HCT116 (cell line): ENCODE measurements around the gene TIAM2. TPM values are rescaled to one million over a fixed set of nuclear protein-coding genes. Genes with fewer than 3 reads are reported as not detected.

Experiments
- ATAC-seq: fragments of 200-7000 bp; cut with Tn5 transposase; 2 replicates; pipeline ENCODE4 v1.9.1; 2020; ENCODE audit warnings: mild to moderate bottlenecking, moderate library complexity
- BruUV-seq: library from RNA; stranded (reverse); fragments of 400-500 nt; replicated peaks from 2 replicates; lab custom pipeline; 2021; lab: Mats Ljungman, UMichigan
- CTCF ChIA-PET: fragments of 300-600 bp; sonication (Branson Sonifier 250); formaldehyde crosslinking; loops from one replicate; lab custom pipeline; 2021; ENCODE audit warnings: antibody characterized with exemption; lab: Charles Lee
- POLR2A ChIA-PET: fragments of 300-600, 350-600 bp; sonication (Branson Sonifier 250); formaldehyde crosslinking; loops from one replicate; lab custom pipeline; 2021; ENCODE audit warnings: antibody characterized with exemption; lab: Charles Lee
- RAD21 ChIA-PET, 2 experiments: fragments of 300-600 bp; sonication (Branson Sonifier 250); formaldehyde crosslinking; loops; one replicate each; lab custom pipeline; 2023; ENCODE audit warnings: low total read pairs in 2 of 2; ENCODE audit not compliant: uncharacterized antibody in 2 of 2, unreplicated experiment in 2 of 2, low non-redundant PET in 1 of 2; lab: Charles Lee
- DNase-seq: peaks from one replicate; pipeline ENCODE4 v3.0.0-alpha.2; 2010; ENCODE audit warnings: low read depth, low spot score
- H2AFZ ChIP-seq: fragments of 200-600 bp; shearing (Covaris generic), sonication (generic); 2 replicates; pipeline ENCODE4 v1.6.1; 2017; ENCODE audit warnings: low read depth, mixed run types, mixed read lengths, antibody characterized with exemption, low read length; ENCODE audit not compliant: poor library complexity, severe bottlenecking
- H3K27ac ChIP-seq: 2 replicates; pipeline ENCODE4 v1.5.1; 2012; ENCODE audit warnings: low read depth, low read length
- H3K27me3 ChIP-seq: fragments of 200-600 bp; sonication (generic); 2 replicates; pipeline ENCODE4 v1.6.1; 2016; ENCODE audit warnings: mixed run types, low read length, mixed read lengths; ENCODE audit not compliant: insufficient read depth
- H3K36me3 ChIP-seq, 2 experiments: fragments of 200-500 bp in 1 of 2; fragments of 200-600 bp in 1 of 2; sonication (Bioruptor generic) in 1 of 2; sonication (generic) in 1 of 2; 2 replicates each; pipeline versions ENCODE4 v1.5.1 to v1.6.1; 2014 to 2016; ENCODE audit warnings: low read length in 2 of 2, inconsistent platforms in 1 of 2, mixed read lengths in 1 of 2, mixed run types in 1 of 2; ENCODE audit not compliant: insufficient read depth in 2 of 2, control insufficient read depth in 1 of 2
- H3K4me1 ChIP-seq, 2 experiments: fragments of 200-600 bp in 1 of 2; sonication (generic) in 1 of 2; 2 replicates each; pipeline versions ENCODE4 v1.5.1 to v1.6.1; 2012 to 2017; ENCODE audit warnings: low read length in 2 of 2, inconsistent platforms in 1 of 2, mild to moderate bottlenecking in 1 of 2, mixed read lengths in 1 of 2, mixed run types in 1 of 2, moderate library complexity in 1 of 2; ENCODE audit not compliant: insufficient read depth in 2 of 2, control insufficient read depth in 1 of 2
- H3K4me2 ChIP-seq: fragments of 200-600 bp; sonication (generic); 2 replicates; pipeline ENCODE4 v1.6.1; 2017; ENCODE audit warnings: mixed run types, low read length, mixed read lengths
- H3K4me3 ChIP-seq, 2 experiments: fragments of 200-600 bp in 1 of 2; sonication (generic) in 1 of 2; replicated peaks in 1 of 2; 2 replicates each; pipeline ENCODE4 v1.5.1; 2011 to 2016; ENCODE audit warnings: low read length in 2 of 2, control low read depth in 1 of 2, low read depth in 1 of 2, mild to moderate bottlenecking in 1 of 2, mixed read lengths in 1 of 2, mixed run types in 1 of 2
- H3K79me2 ChIP-seq: fragments of 200-600 bp; sonication (generic); 2 replicates; pipeline ENCODE4 v1.6.1; 2017; ENCODE audit warnings: mild to moderate bottlenecking, mixed run types, low read length, moderate library complexity, mixed read lengths; ENCODE audit not compliant: insufficient read depth
- H3K9ac ChIP-seq: fragments of 200-600 bp; sonication (generic); 2 replicates; pipeline ENCODE4 v1.6.1; 2016; ENCODE audit warnings: low read length, mixed read lengths
- H3K9me2 ChIP-seq: fragments of 200-600 bp; sonication (generic), shearing (Covaris generic); 2 replicates; pipeline ENCODE4 v1.6.1; 2017; ENCODE audit warnings: mixed run types, mild to moderate bottlenecking, moderate library complexity; ENCODE audit not compliant: insufficient read depth
- H3K9me3 ChIP-seq, 2 experiments: fragments of 200-500 bp in 1 of 2; fragments of 200-600 bp in 1 of 2; sonication (Bioruptor generic) in 1 of 2; sonication (generic) in 1 of 2; 2 replicates each; pipeline ENCODE4 v1.6.1; 2014 to 2017; ENCODE audit warnings: low read length in 2 of 2, mixed read lengths in 2 of 2, inconsistent platforms in 1 of 2, low read depth in 1 of 2, mild to moderate bottlenecking in 1 of 2, mixed run types in 1 of 2, moderate library complexity in 1 of 2; ENCODE audit not compliant: control insufficient read depth in 1 of 2, insufficient read depth in 1 of 2
- H4K20me1 ChIP-seq: fragments of 200-600 bp; sonication (generic), shearing (Covaris generic); 2 replicates; pipeline ENCODE4 v1.6.1; 2017; ENCODE audit warnings: mixed run types, mild to moderate bottlenecking, moderate library complexity; ENCODE audit not compliant: insufficient read depth
- ATF3 ChIP-seq: IDR thresholded peaks from 2 replicates; pipeline ENCODE4 v1.6.1; 2012
- CEBPB ChIP-seq: IDR thresholded peaks from 2 replicates; pipeline ENCODE4 v1.6.1; 2012; ENCODE audit warnings: low read depth
- EGR1 ChIP-seq: IDR thresholded peaks from 2 replicates; pipeline ENCODE4 v1.6.1; 2012; ENCODE audit warnings: low read depth
- ELF1 ChIP-seq: IDR thresholded peaks from 2 replicates; pipeline ENCODE4 v1.6.1; 2012; ENCODE audit warnings: low read depth, borderline replicate concordance
- EZH2 ChIP-seq: fragments of 200-600 bp; sonication (generic); IDR thresholded peaks from 2 replicates; pipeline ENCODE4 v1.6.1; 2017; ENCODE audit warnings: antibody characterized with exemption, mixed run types
- FOSL1 ChIP-seq: IDR thresholded peaks from 2 replicates; pipeline ENCODE4 v1.6.1; 2012; ENCODE audit warnings: low read depth
- JUND ChIP-seq: IDR thresholded peaks from 2 replicates; pipeline ENCODE4 v1.6.1; 2012
- MAX ChIP-seq: IDR thresholded peaks from 2 replicates; pipeline ENCODE4 v1.6.1; 2012
- RAD21 ChIP-seq: IDR thresholded peaks from 2 replicates; pipeline ENCODE4 v1.6.1; 2012; ENCODE audit warnings: low read depth, mild to moderate bottlenecking
- TCF7L2 ChIP-seq: IDR thresholded peaks from 2 replicates; pipeline ENCODE4 v1.7.0; 2011; ENCODE audit warnings: borderline replicate concordance, inconsistent platforms; ENCODE audit not compliant: insufficient read depth, insufficient read length; ENCODE audit errors: extremely low read depth
- YY1 ChIP-seq: IDR thresholded peaks from 2 replicates; pipeline ENCODE4 v1.6.1; 2011; ENCODE audit warnings: low read length, low read depth, moderate library complexity, mild to moderate bottlenecking; ENCODE audit not compliant: insufficient replicate concordance; ENCODE audit errors: extremely low read depth
- ZFX ChIP-seq: fragments of 450-650 bp; IDR thresholded peaks from 2 replicates; pipeline ENCODE4 v1.6.1; 2017
- intact Hi-C: fragments of 100-400 bp; cut with micrococcal nuclease; formaldehyde crosslinking; loops from 2 replicates; pipeline ENCODE4 v1.10.0; 2022
- total RNA-seq: library from RNA; stranded (reverse); gene quantifications from one replicate; pipeline ENCODE4 v1.2.1, GENCODE V29; 2021; ENCODE audit not compliant: unreplicated experiment

TIAM2 gene
- total RNA-seq, 1 experiment from 2014 or later = 9.4 TPM

GRCh38 chr6:154960299-154960843 is 34.7 kb upstream of the TIAM2 start:
- DNase-seq (no peak), ATAC-seq (no peak)
- Histone ChIP-seq H3K9me2 (no peaks in the 10 kb centered on the region), H3K4me1 (peaks cover 6 to 12% of the 10 kb centered on the region in 2 experiments; a peak in 2 of 4 replicates), H3K4me2 (no peak overlapping the region), H3K4me3 (no peak overlapping the region), H2AFZ (no peak overlapping the region), H3K9me3 (no peaks in the 10 kb centered on the region), H3K9ac (no peak overlapping the region), H3K27me3 (no peaks in the 10 kb centered on the region), H4K20me1 (no peaks in the 10 kb centered on the region), H3K36me3 (no peaks in the 10 kb centered on the region), H3K79me2 (no peaks in the 10 kb centered on the region), H3K27ac (no peak overlapping the region)
- ChIA-PET POLR2A (no interaction called here), RAD21 (no interaction called here), CTCF (no interaction called here)
- intact Hi-C loops = no loop called here
- TF ChIP-seq EZH2 = no peak
- TF ChIP-seq MAX = no peak
- no peak for TF ChIP-seq RAD21
- no peak for TF ChIP-seq ELF1
- no peak for TF ChIP-seq EGR1
- no peak for TF ChIP-seq FOSL1
- TF ChIP-seq ZFX = no peak
- no peak for TF ChIP-seq TCF7L2
- TF ChIP-seq CEBPB = no peak
- TF ChIP-seq ATF3 = no peak
- no peak for TF ChIP-seq JUND
- no peak for TF ChIP-seq YY1
- no TSS peak for BruUV-seq
